HL-60/S4 (cell line): ENCODE data around the gene MEIOB.

ENCODE experiments used
- in situ Hi-C: fragments of 300-500 bp; cut with MboI; formaldehyde crosslinking; loops from 2 replicates; pipeline ENCODE4 v1.14.3; 2022; ENCODE audit warnings: low sequenced_read_pairs

MEIOB gene

DNA sequence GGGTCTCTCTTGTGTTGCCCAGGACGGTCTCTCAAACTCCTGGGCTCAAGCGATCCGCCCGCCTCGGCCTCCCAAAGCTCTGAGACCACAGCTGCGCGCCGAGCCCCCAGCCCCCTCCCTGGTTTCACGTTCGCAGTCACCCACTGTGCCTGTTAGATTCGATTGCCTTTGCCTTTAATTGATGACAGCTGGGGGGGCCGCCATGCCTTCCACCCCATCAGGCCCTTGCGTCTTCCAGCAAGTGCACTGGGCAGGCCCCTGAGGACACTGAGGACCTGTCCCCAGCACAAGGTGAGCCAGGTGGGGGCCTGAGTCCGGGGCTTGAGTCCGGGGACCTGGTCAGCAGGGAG, 81.7 kb downstream of the MEIOB start:
- in situ Hi-C loops, result no loop called here

GRCh38 chr16:1789643-1790045, 82.3 kb downstream of the MEIOB start:
- in situ Hi-C loops, result no loop called here

DNA sequence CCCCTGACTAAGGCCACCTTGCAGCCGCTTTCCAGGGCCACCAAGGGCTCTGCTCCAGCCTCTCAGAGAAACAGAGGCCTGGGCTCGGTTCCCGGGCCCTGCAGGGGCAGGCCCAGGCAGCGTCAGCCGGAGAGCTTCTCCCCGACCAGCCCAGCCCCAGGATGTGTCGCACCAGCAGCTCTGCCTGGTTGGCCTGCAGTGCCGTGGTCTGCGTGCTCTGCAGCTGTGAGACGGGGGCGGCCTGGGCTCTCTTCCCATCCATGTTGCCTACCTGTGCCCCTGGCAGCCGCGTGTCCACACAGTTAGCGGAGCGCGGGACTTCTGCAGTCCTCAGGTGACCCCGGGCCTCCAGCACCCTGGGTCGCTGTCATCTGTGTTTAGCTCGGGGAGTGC, 83.3 kb downstream of the MEIOB start:
- in situ Hi-C loops, result no loop called here

DNA sequence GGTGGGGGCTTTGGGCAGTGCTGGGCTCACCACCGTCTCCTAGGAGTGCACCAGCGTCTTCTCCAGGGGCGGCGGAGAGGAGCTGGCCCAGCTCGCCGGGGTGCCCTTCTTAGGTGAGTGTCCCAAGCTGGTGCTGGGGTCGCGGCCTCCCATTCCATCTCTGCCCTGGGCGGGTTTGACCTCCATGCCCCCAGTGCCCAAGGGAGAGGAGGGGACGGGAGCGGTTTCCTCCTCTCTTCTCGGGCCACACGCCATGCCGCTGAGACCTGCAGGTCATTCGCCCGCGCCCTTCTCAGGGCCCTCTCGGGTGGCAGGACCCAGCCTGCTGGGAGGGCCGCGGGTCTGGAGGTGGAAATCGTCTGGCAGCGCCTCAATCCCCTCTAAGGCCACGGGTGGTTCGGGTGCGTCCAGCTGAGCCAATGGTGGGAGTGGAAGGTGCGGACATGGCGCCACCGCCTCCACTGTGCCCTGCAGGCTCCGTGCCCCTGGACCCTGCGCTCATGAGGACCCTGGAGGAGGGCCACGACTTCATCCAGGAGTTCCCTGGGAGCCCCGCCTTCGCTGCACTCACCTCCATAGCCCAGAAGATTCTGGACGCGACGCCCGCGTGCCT, 83.8 kb downstream of the MEIOB start:
- in situ Hi-C loops, result no loop called here

DNA sequence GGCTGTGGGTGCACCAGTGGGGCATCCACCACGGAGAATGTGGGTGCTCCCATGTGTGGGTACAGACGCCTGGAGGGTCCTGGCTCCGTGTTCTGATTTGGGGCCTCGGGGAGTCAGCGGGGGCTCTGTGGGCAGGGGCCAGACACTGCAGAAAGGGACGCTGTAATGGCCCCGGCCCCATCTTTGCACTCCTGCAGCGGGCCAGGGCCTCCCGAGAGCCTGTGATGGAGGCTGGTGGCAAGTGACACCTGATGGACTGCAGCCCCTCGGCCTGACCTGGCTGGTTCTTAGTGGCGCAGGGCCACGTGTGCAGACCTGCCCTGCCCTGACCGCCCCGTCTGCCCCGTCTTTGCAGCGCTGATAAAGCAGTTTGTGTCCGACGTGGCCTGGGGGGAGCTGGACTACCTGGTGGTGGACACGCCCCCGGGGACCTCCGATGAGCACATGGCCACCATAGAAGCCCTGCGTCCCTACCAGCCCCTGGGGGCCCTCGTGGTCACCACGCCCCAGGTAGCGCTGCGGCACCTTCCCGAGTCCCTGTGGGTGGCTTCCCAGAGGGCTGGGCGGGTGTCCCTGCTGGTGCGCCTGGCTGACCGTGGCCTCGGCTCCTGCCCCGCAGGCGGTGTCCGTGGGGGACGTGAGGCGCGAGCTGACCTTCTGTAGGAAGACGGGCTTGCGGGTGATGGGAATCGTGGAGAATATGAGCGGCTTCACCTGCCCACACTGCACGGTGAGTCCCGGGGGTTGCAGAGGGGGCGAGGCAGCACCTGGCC, 84.5 kb downstream of the MEIOB start:
- in situ Hi-C loops, result no loop called here

- in situ Hi-C loops, result no loop called here
Measured at GRCh38 chr16:1787056-1787321, 85.0 kb downstream of the MEIOB start.

DNA sequence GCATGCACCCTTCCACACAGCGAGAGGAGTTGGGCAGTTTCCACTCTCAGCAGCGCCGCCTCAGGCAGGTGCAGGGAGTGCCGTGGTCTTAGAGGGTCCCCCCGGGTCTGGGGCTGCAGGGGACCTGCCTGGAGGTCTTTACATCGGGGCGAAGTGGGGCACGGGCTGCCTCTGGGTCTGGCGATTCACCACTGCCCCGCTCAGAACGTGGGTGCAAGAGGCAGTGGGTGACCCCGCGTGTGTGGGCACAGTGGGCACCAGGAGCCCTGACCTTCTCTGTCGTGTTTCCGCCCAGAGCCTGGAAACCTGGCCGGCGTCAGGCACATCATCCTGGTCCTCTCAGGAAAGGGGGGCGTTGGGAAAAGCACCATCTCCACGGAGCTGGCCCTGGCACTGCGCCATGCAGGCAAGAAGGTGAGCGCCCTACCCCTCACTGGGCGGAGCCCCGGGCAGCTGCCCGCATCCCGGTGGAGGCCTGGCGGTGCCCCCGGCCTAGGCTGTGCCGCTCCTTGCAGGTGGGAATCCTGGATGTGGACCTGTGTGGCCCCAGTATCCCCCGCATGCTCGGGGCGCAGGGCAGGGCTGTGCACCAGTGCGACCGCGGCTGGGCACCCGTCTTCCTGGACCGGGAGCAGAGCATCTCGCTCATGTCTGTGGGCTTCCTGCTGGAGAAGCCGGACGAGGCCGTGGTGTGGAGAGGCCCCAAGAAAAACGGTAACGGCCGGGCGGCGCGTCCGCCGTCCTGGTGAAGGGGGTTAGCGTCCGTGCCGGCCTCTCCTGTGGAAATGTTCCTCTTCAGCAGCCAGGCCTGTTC, 85.5 kb downstream of the MEIOB start:
- in situ Hi-C loops, result no loop called here

DNA sequence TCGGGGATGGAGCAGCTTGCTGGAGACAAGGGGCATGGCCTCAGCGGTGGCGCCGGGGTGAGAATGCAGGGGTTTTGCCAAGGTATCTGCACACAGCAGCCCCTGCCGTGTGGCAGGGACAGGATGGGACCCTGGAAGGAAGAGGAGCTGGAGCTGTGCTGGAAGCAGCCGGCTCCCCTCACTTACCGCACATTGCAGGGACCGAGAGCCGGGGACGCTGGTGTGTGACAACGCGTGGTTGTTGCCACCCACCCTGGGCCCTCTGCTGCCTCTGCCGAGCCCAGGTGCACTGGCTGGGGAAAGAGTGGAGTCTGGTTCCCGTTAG, 86.2 kb downstream of the MEIOB start:
- in situ Hi-C loops, result no loop called here

GRCh38 chr16:1784977-1785845, 86.8 kb downstream of the MEIOB start:
- in situ Hi-C loops, result no loop called here
